Measurements from ENCODE around the gene CENPS. TPM values are rescaled to one million over a fixed set of nuclear protein-coding genes. Genes with fewer than 3 reads are reported as not detected.
A peak's percentile ranks its signal among the peaks of the same experiment; 100 is the strongest.

Gene CENPS
- total RNA-seq, result 7.3 TPM
- long read RNA-seq, transcript CENPS-204 (5 exons, 914 nt), result major isoform, 10 of 10 reads
- long read RNA-seq, partial matches to known transcripts, result 0 of 10 reads
- long read RNA-seq, other reads (novel, unspliced or antisense), result 0 of 10 reads

GRCh38 chr1:10430216-10431069 lies at the start of gene CENPS:
TSS of gene CENPS (plus strand) at chr1:10430433. CDS start at chr1:10430518, 85 bp downstream.
- peak; percentile 94 for DNase-seq (ENCODE audit: low spot score)
- intact Hi-C loops (cut with DNase I), result loop anchor here (2.0 kb wide), 3 partner anchors 32 to 64 kb away; partner anchors contain the start of genes PEX14 and PGD

GRCh38 chr1:10380594-10381275 lies 49.5 kb upstream of the CENPS start:
- no peak for DNase-seq (ENCODE audit: low spot score)
- intact Hi-C loops (cut with DNase I), result no loop called here

- intact Hi-C loops (cut with DNase I), result no loop called here
Measured at GRCh38 chr1:10383630-10384029, 46.6 kb upstream of the CENPS start.

GRCh38 chr1:10384219-10384618 lies 46.0 kb upstream of the CENPS start:
- intact Hi-C loops (cut with DNase I), result no loop called here
- DNase-seq (ENCODE audit: low spot score), result no peak

More at GRCh38 chr1:10383630-10384029, 46.6 kb upstream of the CENPS start:
- DNase-seq (ENCODE audit: low spot score), result no peak

- DNase-seq (ENCODE audit: low spot score), result peak; percentile 3
- intact Hi-C loops (cut with DNase I), result no loop called here
Measured at GRCh38 chr1:10386761-10387676, 43.2 kb upstream of the CENPS start.

- intact Hi-C loops (cut with DNase I), result no loop called here
Measured at GRCh38 chr1:10387677-10388386, 42.4 kb upstream of the CENPS start.

GRCh38 chr1:10388387-10388715 lies 41.9 kb upstream of the CENPS start:
- intact Hi-C loops (cut with DNase I), result no loop called here
- no peak for DNase-seq (ENCODE audit: low spot score)

More at GRCh38 chr1:10387677-10388386, 42.4 kb upstream of the CENPS start:
- DNase-seq (ENCODE audit: low spot score), result no peak

- intact Hi-C loops (cut with DNase I), result no loop called here
- no peak for DNase-seq (ENCODE audit: low spot score)
Measured at GRCh38 chr1:10389271-10389973, 40.8 kb upstream of the CENPS start.

- intact Hi-C loops (cut with DNase I), result no loop called here
- DNase-seq (ENCODE audit: low spot score), result no peak
Measured at GRCh38 chr1:10396870-10397269, 33.4 kb upstream of the CENPS start.

- DNase-seq (ENCODE audit: low spot score), result no peak
- intact Hi-C loops (cut with DNase I), result loop anchor here (2.0 kb wide), 1 partner anchor 32 kb away; the partner anchor contains the start of gene CENPS
Measured at GRCh38 chr1:10398278-10398733, 31.9 kb upstream of the CENPS start.

- DNase-seq (ENCODE audit: low spot score), result peak; percentile 100
- intact Hi-C loops (cut with DNase I), result loop anchor here (2.0 kb wide), 1 partner anchor 32 kb away; the partner anchor contains the start of gene CENPS
Measured at GRCh38 chr1:10398734-10399443, 31.3 kb upstream of the CENPS start, which contains the start of gene PGD. TSS of gene PGD (plus strand) at chr1:10399064. CDS start at chr1:10399118, 54 bp downstream.

- peak; percentile 76 for DNase-seq (ENCODE audit: low spot score)
- intact Hi-C loops (cut with DNase I), result loop anchor here (2.0 kb wide), 1 partner anchor 31 kb away; the partner anchor contains the start of gene CENPS
Measured at GRCh38 chr1:10399444-10399941, 30.7 kb upstream of the CENPS start.

- intact Hi-C loops (cut with DNase I), result no loop called here
Measured at GRCh38 chr1:10400013-10400412, 30.2 kb upstream of the CENPS start.

GRCh38 chr1:10401281-10401680 lies 29.0 kb upstream of the CENPS start:
- intact Hi-C loops (cut with DNase I), result no loop called here
- no peak for DNase-seq (ENCODE audit: low spot score)

More at GRCh38 chr1:10400013-10400412, 30.2 kb upstream of the CENPS start:
- peak; percentile 60 for DNase-seq (ENCODE audit: low spot score)

- intact Hi-C loops (cut with DNase I), result no loop called here
- no peak for DNase-seq (ENCODE audit: low spot score)
Measured at GRCh38 chr1:10402729-10403274, 27.4 kb upstream of the CENPS start.

GRCh38 chr1:10407201-10407600 lies 23.0 kb upstream of the CENPS start:
- intact Hi-C loops (cut with DNase I), result no loop called here
- no peak for DNase-seq (ENCODE audit: low spot score)

Data from cardiac septum (tissue), 1 donor.